GM19025 (cell line): ENCODE results near the gene GNB1L.

ENCODE experiments used
- ATAC-seq: cut with Tn5 transposase; IDR thresholded peaks from one replicate; pipeline ENCODE4 v1.9.1; 2021; ENCODE audit warnings: mild to moderate bottlenecking, low read depth, moderate library complexity; ENCODE audit not compliant: unreplicated experiment

GNB1L gene

DNA sequence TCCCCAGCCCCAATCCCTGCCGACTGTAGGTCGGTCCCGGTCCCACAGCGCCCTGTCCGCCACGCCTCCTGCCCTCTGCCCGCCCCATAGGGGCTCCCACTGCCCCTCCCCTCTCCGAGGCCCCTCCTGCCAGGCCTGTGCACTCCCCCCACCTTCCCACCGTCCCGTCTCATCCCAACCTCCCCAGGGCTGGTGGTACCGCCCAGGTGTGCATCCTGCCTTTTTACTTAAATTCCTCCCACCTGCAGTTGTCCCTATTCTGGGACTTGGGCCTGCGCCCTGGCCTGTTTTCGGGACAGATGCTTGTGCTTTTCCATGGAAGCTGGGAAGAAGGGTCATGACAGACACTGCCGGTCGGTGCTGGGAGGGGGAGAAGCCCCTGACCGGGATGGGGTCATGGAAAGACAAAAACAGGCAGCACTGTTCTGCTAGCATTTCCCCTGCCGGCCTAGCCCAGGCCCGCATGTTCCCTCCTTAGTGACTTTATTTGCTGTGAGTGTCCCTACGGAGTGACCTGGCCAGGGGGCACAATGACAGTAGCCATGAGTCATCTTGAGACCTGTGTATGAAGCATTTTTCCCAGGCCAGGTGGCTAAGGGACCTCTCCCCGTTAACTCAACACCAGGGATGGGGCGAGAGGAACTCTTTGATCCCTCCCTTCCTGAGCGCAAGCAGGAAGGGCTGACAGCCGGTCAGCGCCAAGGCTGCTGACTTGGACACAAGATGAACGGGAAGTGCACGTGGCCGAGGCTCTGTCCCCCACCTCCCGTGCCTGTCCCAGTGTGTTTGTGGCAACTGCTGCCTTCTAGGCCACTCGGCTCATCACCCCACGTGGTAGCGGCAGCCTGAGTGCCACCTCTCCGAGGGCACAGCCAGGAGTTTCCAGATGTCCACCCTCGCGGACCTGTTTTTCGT, 87.0 kb downstream of the GNB1L start:
- ATAC-seq = no peak

DNA sequence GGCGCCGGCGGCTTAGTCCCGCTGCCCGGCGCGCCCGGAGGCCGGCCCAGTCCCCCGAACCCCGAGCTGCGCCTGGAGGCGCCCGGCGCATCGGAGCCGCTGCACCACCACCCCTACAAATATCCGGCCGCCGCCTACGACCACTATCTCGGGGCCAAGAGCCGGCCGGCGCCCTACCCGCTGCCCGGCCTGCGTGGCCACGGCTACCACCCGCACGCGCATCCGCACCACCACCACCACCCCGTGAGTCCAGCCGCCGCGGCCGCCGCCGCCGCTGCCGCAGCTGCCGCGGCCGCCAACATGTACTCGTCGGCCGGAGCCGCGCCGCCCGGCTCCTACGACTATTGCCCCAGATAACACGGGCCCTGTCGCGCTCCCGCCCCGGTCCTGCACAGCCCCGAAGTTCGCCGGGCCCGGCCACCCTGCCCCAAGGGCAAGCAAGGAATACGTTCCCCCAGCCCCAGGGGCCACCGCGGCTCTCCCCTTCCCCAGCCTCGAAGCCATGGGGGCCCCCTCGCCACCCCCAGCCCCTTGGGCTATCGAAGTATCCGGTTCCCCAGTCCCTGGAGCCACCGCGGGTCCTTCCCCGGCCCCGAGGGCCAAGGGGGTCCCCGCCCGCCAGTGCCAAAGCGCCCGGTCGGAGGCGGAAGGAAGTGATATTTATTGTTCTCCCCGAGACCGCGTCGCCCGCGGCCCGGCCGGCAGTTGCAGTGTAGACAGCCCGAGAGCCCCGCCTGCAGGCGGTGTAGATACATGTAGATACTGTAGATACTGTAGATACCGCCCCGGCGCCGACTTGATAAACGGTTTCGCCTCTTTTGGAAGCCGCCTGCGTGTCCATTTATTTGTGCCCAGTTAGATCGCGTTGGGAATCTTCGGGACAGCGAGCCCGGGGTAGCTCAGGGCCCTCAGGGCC, 87.9 kb downstream of the GNB1L start:
- no peak for ATAC-seq

DNA sequence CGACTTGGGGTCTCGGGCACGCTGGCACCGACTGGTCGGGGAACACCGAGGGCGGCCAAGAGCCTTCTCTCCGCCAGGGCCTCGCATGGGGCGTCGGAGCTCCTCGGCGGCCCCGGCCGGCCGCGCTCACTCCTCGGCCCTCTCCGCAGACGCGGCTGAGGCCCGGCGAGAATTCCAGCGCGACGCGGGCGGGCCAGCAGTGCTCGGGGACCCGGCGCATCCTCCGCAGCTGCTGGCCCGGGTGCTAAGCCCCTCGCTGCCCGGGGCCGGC, 88.5 kb downstream of the GNB1L start:
- ATAC-seq = no peak

DNA sequence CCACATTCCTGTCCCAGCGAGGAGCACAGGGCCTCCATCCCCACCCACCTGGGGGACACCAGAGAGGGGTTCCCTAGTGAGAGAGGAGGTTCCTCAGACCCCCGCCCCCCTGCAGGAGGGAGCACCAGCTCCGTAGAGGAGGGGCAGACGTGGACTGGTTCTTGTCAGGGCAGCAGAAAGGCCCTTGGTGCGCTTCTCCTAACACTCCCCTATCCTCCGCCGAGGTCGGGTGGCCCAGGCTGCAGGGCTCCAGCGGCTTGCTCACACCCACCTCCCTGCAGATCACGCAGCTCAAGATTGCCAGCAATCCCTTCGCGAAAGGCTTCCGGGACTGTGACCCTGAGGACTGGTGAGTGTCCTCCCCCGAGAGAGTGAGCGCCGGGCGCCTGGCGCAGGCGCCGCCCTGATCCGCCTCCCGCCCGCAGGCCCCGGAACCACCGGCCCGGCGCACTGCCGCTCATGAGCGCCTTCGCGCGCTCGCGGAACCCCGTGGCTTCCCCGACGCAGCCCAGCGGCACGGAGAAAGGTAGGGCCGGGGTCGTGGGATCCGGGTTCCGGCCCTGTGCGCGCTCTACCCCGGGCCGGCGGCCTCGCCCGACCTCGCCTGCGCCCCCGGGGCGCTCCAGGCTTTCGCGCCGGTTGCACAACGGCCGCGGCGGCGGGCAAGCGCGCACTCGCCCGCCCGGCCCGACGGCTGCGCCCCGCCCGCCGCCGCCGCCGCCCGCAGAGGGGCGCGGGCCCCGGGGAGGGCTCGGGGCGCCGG, 89.0 kb downstream of the GNB1L start:
- ATAC-seq = no peak

DNA sequence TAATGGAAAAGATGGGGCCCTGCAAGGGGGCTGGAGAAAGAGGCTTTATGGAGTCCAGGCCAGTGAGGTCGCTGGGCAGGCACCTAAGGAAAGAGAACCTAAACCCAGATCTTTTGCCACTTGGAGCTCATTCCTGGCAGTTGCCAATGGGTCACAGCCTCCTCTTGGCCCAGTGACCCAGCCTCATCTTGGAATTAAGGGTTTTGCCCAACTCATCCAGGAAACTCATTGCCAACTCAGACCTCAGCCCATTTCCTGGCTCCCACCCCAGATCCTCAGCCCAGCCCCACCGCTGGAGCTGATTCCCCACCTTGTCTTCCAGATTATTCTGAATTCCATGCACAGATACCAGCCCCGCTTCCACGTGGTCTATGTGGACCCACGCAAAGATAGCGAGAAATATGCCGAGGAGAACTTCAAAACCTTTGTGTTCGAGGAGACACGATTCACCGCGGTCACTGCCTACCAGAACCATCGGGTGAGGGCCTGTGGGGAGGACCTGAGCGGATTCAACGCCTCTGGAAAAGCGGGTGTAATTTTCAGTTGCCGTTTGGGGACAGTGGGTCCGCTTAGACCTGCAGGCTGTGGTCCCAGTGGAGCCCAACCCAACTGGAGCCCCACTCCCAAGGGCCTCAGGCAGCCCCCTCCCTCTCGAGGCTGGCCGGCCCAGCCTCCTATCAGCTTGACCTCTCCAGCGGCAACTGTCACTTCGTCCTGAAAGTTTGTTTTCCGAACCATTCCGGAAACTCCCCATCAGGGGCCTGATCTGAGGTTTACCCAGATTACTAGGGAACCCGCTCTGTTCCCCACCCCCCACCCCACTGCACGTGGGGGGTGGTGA, 89.8 kb downstream of the GNB1L start:
- ATAC-seq = no peak

DNA sequence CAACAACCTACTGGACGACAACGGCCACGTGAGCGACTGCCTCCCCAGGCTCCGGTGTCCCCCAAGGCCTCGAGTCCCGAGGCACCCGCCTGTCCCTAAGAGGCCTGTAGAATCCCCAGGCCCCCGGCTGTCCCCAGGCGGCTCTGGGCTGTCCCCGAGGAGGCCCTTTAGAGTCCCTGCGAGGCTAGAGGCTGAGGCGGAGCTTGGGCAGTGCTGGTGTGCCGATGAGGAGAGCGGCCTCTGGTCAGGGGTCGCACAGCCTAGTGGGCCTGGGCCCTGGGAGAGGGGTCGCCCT, 90.4 kb downstream of the GNB1L start:
- ATAC-seq = no peak

DNA sequence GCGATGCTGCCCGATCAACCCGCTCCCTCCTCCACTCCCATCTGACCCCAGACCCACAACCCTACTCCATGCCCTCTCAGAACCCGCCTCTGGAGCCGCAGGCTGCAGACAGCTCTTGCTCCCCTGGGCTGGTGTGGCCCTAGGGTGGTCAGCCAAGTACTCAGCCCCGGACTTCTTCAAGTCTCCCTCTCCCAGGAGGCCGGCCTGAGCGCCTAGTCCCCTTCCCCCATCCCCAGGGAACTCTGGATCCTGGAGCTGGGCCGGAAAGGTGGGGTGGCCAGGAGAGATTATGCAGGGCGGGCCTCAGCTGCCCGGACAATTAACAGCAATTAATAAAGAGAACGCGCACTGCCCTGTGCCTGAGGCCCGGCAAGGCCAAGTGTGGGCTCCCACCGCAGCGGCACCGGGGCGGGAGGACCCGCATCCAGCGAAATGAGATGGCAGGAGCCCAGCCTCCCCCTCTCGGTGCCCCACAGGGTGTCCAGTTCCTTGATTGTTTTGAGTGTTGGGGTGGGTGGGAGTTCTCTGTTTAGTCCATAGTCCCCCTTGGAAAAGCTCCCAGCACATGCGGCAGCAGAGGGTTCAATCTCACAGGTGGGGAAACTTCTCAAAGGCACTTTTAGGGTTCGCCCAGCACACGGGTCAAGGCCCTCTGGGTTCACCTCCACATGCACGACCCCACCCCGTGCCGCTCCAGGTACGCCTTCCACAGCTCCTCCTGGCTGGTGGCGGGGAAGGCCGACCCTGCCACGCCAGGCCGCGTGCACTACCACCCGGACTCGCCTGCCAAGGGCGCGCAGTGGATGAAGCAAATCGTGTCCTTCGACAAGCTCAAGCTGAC, 91.0 kb downstream of the GNB1L start:
- no peak for ATAC-seq

DNA sequence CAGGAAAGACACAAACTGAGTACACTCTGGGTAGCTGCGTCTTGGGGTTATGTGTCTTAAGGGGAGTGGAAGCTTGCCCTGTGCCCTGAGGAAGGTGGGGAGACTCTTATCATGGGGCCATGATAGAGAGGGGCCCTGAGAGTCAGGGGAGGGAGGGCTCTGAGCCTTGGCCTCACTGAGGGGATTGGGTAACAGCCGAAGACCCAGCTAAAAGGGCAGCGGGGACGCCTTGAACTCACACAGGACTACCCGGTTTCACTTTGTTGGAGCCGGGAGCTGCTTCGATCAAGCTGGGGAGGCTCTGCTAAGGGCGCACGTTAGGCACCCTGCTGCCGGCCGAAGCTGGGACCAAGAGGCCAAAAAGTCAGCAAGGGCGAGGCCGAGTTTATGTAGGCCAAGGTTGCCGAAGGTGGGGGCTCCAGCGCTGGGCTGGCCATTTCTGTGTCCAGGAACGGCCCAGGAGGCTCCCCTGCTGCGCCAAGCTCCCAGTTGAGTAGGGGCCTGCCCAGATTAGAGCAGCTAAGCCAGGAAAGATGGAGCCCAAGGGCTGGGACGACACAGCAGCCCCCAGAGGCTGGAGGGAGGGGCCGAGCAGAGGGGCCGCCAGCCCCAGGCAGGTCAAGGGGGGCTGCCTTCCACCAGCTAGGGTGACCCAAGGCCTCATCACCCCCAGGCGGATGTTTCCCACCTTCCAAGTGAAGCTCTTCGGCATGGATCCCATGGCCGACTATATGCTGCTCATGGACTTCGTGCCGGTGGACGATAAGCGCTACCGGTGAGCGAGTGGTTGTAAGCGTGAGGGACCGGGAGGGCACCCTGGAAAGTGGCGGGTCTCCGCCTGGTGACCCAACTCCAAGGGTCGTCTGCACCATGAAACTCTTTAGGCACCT, 91.9 kb downstream of the GNB1L start:
- ATAC-seq = no peak

DNA sequence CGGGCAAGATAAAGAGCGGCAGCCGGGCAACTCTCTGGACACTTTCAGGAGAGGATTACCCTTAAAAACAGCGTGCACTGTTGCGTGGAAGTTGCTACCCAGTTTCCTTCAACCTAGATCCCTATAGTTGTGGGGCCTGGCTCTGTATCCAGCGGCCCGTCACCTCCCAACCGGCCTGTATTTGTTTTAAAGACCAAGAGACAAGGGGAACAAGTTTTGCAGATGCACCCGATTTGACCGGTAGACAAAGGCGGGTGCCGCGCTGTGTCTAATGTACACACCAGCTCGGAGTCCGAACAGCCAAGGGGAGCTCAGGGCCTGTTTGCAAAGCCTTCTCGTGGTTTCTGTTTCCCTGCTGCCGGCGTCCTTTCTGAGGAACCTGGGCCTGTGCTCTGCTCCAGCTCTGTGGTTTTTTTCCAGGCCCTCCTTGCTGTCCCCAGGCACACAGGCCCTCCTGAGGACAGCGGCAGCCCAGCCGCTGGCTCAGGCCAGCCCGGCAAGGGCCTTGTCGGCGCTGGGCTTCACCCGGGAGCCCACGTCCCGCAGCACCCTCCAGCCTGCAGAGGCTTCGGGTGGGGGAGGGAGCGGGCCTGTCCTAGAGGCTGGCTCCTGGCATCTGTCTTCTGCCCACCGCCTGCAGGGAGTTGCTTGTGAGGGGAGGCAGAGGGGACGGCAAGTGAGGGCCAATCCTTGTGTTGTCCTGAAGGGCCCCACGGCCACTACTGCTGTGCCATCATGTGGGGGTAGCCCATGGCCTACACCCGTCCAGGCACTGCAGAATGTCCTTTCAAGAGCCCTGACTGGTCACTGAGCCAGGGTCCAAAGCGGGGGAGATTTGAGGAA, 92.7 kb downstream of the GNB1L start:
- ATAC-seq = no peak

DNA sequence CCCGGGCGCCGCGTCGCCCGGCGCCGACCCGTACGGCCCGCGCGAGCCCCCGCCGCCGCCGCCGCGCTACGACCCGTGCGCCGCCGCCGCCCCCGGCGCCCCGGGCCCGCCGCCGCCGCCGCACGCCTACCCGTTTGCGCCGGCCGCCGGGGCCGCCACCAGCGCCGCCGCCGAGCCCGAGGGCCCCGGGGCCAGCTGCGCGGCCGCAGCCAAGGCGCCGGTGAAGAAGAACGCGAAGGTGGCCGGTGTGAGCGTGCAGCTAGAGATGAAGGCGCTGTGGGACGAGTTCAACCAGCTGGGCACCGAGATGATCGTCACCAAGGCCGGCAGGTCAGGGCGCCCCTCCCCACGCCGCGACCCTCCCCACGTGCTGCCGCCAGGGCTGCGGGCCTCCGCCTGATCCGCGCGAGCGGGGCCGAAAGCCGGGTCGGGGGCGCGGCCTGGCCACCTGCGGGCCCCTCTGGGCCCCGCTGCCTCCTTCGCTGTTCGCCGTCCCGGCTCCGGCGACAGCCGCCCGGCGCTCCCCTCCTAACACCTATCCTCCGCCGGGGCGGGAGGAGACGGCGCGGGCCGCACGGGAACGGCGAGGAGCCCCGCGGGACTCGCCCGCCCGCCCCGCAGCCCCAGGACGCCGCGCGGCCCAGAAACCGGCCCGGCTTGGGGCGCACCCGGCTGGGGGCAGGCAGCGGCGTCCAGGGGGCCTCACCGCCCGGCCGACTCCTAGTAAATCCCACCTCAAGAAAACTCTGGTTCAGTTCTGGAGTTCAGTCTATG, 93.5 kb downstream of the GNB1L start:
- ATAC-seq = no peak

DNA sequence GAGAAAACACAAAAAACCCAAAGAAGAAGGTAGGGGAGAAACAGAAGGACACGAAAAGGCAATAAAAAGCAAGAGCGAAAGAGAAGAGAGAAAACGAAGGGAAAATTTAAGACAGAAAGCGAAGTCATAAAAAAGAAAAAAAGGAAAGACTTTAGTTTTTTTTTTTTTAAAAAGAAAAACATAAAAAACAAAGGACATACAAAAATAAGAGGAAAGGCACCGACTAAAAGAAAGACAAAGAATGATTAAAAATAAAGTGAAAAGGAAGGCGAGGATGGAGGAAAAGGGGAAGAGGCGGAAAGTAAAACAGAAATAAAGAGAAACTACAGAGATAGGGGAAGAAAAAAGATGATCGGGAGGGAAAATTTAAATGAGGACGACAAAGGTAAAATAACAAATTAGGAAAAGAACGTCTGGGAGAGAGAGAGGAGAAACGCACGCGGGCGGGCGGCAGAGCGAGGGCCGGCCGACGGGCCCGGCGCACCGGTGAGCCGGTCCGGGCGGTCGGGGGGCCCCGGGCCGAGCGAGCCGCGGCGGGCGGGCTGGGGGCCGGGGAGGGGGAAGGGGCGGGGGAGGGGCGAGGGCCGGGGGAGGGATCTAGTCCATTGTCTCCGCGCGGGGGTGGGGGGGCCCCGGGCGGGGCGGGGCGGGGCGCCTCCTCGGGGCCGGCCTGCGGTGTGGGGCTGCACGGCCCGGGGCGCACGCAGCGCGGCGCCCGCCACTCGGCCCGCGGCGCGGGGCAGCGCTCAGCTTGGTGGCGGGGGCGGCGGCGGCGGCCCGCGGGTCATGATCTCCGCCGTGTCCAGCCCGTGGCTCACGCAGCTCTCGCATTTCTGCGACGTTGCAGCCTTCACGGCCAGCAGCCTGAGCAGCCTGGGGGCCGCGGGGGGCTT, 94.4 kb downstream of the GNB1L start, which contains the start of gene TBX1:
TBX1 (plus strand) TSS at position 721 of the 893 bp plus-strand sequence; CDS start at position 787, 66 bp downstream.
- no peak for ATAC-seq

DNA sequence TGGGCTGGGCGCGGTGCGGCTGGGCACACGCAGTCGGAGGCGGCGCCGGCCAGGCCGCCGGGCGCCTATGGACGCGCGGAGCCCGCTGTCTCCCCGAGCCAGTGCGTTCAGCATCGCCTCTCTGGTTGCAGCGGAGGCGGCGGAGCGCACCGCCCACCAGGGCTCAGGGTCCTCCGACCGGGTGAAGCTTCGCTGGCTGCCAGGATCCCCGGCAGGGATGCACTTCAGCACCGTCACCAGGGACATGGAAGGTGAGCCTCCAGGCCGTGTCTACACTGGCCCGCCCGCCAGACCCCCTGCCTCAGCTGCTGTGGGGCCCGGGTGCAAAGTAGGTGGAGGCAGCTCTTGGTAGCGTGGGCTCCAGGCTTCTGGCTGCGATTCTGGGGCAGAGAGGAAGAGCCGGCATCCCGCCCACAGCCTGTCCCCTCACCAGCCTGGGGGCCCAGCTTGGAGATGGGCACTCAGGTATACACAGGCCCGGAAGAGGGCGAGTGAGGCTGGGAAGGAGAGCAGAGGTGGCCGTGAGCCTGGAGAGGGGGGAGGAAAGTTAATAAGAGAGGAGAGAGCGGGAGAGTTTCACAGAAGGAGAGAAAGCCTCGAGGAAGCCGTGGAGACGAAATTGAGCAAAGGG, 95.1 kb downstream of the GNB1L start:
- ATAC-seq = no peak

DNA sequence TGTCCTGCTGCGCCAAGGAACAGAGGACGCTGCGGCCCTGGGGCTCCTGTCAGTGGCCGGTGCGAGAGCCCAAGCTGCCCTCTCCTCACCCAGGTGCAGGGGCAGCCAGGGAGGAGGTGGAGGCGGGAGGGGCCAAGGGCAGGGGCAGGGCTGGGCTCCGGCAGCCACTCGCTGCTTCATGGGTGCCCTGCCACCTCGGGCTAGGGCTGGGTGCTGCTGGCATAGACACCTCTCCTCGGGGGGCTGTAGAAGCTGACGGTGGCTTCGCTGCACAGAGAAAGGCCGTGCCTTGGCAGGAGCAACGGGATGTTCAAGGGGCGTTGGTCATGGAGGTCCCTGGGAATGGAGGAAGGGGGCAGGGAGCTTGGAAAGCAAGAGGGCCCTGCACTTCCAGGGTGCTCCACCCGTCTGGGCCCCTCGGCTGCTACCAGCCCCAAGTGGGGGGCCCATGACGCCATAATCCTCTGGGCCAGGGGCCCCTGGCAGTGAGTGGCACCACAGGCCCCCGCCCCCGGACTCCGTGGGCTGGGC, 95.7 kb downstream of the GNB1L start:
- no peak for ATAC-seq

DNA sequence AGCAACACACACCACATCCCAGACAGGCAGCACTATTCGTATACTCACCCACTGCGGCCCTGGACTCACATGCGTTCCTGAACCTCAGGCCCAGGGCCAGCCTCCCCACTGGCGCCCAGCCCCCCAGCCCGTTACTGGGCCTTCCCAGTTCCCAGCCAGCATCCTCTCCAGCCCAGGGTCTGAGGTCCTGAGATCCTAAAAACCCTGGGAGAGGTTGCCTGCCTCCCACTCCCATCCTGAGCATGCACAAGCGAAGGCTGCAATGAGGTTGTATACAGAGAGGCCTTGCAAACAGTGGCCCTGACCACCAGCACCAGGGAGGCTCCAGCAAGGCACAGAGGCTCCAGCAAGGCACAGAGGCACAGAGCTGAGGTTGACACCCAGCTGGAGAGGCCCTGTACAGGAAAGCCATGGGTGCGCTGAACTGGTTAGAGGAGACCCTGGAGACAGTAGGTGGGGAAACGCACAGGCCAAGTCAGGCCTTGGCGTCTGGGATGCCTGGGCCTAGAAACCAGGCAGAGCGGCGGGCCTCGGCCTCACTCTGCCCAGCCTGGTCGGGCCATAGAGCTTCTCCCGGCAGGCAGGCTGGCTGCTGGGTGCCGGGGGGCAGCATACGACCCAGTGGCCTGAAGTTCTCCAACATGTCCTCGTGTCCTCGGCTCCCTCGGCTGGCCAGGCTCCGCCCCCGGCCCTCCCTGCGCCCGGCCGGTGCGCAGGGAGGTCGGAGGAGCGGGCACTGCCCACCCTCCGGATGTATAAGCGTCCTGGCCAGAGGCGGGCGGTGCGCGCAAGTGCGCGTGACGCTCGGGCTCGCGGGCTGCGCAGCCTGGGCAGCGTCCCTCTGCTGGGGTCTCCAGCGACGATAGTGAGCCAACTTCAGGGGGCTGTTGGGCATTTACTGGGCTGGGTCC, 96.4 kb downstream of the GNB1L start:
- no peak for ATAC-seq
